Measurements from ENCODE around the gene PLXNA1. TPM values are rescaled to one million over a fixed set of nuclear protein-coding genes. Genes with fewer than 3 reads are reported as not detected.

Gene PLXNA1
- total and polyA plus RNA-seq, 9 donors: 22.6 to 51.5 (median 40.6) TPM

DNA sequence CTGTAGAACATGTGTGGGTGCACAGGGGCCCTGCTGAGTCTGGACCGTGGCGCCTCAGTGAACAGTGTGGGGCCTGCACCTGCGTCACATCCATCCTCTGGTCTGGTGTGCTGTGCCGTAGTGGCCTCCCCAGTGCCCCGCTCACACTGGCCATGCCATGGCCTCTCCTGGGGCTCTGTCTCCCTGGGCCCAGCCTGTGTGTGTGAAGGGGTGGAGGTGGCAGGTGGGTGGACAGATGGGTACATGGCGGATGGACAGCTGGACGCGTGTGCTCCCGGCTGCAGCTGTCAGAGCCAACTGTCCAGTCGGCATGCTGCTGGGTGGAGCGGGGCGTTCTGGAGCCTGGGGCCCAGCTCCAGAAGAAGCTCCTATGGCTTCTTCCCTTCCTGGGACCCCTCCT lies 17.8 kb downstream of the PLXNA1 start:
- peaks cover 86% of the 10 kb centered on the region for H3K4me1 ChIP-seq (ENCODE audit: control insufficient read depth, insufficient read depth, low read length)
- 75% methylated on average over 8 of the region's 12 CpGs for WGBS (ENCODE audit: insufficient coverage)
- no peaks in the 10 kb centered on the region for H3K9me3 ChIP-seq (replicated peaks; ENCODE audit: control insufficient read depth, low read depth, low read length)
- H3K27ac ChIP-seq (ENCODE audit: low read length): peak overlapping the region; percentile 35
- no peaks in the 10 kb centered on the region for H3K27me3 ChIP-seq (ENCODE audit: control insufficient read depth, insufficient read depth, low read length)
- peaks cover 21% of the 10 kb centered on the region for H3K36me3 ChIP-seq (ENCODE audit: control insufficient read depth, insufficient read depth, low read length)
- DNase-seq: peak; percentile 76
- no peak overlapping the region for H3K4me3 ChIP-seq (ENCODE audit: low read length)

DNA sequence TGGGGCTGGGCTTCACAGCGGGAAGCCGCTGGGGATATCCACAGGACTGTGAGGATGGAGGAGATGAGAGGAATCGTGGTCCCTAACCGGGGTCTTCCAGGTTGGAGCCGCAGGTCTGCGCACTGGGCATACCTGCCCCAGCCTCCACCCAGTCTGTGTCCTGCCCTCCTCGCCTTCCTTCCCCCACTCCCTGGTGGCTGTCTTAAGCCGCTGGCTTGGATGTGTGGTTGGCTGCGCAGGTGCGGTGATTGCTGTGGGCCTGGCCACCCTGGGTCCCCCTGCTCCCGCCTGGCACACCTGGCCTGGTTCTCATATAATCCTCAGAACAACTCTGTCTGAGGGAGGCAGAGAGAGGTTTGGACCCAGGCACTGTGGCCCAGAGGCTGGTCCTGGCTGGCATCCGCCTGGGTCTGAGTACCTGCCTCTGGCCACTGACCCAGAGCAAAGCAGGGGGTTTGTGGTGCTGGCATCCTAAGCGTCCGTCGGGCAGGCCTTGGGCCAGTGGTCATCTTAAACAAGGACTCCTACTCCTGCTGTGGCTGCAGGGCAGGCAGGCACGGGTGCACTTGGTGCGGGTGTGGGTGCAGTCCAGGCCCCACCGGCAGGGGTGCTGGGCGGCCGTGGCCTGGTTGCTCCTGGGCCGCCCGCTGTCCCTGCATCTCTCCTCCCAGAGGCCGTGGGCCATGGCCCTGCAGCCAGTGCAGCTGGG lies 18.7 kb downstream of the PLXNA1 start:
- Histone ChIP-seq H3K9me3 (replicated peaks; ENCODE audit: control insufficient read depth, low read depth, low read length) (no peaks in the 10 kb centered on the region), H3K36me3 (ENCODE audit: control insufficient read depth, insufficient read depth, low read length) (peaks cover 26% of the 10 kb centered on the region), H3K27me3 (ENCODE audit: control insufficient read depth, insufficient read depth, low read length) (no peaks in the 10 kb centered on the region), H3K4me3 (ENCODE audit: low read length) (no peak overlapping the region), H3K4me1 (ENCODE audit: control insufficient read depth, insufficient read depth, low read length) (peaks cover 77% of the 10 kb centered on the region), H3K27ac (ENCODE audit: low read length) (peak overlapping the region; percentile 42)
- DNase-seq: no peak
- WGBS (ENCODE audit: insufficient coverage): 46% methylated on average over 17 of the region's 23 CpGs

GRCh38 chr3:127002195-127003174 lies 19.6 kb downstream of the PLXNA1 start:
- DNase-seq: peak; percentile 92
- Histone ChIP-seq H3K27me3 (ENCODE audit: control insufficient read depth, insufficient read depth, low read length) (no peaks in the 10 kb centered on the region), H3K36me3 (ENCODE audit: control insufficient read depth, insufficient read depth, low read length) (peaks cover 27% of the 10 kb centered on the region), H3K9me3 (replicated peaks; ENCODE audit: control insufficient read depth, low read depth, low read length) (no peaks in the 10 kb centered on the region), H3K4me3 (ENCODE audit: low read length) (no peak overlapping the region), H3K27ac (ENCODE audit: low read length) (peak overlapping the region; percentile 67), H3K4me1 (ENCODE audit: control insufficient read depth, insufficient read depth, low read length) (peaks cover 71% of the 10 kb centered on the region)
- WGBS (ENCODE audit: insufficient coverage): 38% methylated on average over 8 of the region's 26 CpGs

GRCh38 chr3:127003175-127003555 lies 20.2 kb downstream of the PLXNA1 start:
- Histone ChIP-seq H3K4me1 (ENCODE audit: control insufficient read depth, insufficient read depth, low read length) (peaks cover 65% of the 10 kb centered on the region), H3K4me3 (ENCODE audit: low read length) (no peak overlapping the region), H3K27ac (ENCODE audit: low read length) (no peak overlapping the region), H3K9me3 (replicated peaks; ENCODE audit: control insufficient read depth, low read depth, low read length) (no peaks in the 10 kb centered on the region), H3K36me3 (ENCODE audit: control insufficient read depth, insufficient read depth, low read length) (peaks cover 26% of the 10 kb centered on the region), H3K27me3 (ENCODE audit: control insufficient read depth, insufficient read depth, low read length) (no peaks in the 10 kb centered on the region)
- WGBS (ENCODE audit: insufficient coverage): 85% methylated on average over 9 of the region's 12 CpGs
- no peak for DNase-seq

GRCh38 chr3:127003601-127004280 lies 20.8 kb downstream of the PLXNA1 start:
- 63% methylated on average over 3 of the region's 7 CpGs for WGBS (ENCODE audit: insufficient coverage)
- no peak for DNase-seq
- H3K4me1 ChIP-seq (ENCODE audit: control insufficient read depth, insufficient read depth, low read length): peaks cover 63% of the 10 kb centered on the region
- no peak overlapping the region for H3K4me3 ChIP-seq (ENCODE audit: low read length)
- H3K27me3 ChIP-seq (ENCODE audit: control insufficient read depth, insufficient read depth, low read length): no peaks in the 10 kb centered on the region
- H3K9me3 ChIP-seq (replicated peaks; ENCODE audit: control insufficient read depth, low read depth, low read length): no peaks in the 10 kb centered on the region
- H3K36me3 ChIP-seq (ENCODE audit: control insufficient read depth, insufficient read depth, low read length): peaks cover 31% of the 10 kb centered on the region
- no peak overlapping the region for H3K27ac ChIP-seq (ENCODE audit: low read length)

DNA sequence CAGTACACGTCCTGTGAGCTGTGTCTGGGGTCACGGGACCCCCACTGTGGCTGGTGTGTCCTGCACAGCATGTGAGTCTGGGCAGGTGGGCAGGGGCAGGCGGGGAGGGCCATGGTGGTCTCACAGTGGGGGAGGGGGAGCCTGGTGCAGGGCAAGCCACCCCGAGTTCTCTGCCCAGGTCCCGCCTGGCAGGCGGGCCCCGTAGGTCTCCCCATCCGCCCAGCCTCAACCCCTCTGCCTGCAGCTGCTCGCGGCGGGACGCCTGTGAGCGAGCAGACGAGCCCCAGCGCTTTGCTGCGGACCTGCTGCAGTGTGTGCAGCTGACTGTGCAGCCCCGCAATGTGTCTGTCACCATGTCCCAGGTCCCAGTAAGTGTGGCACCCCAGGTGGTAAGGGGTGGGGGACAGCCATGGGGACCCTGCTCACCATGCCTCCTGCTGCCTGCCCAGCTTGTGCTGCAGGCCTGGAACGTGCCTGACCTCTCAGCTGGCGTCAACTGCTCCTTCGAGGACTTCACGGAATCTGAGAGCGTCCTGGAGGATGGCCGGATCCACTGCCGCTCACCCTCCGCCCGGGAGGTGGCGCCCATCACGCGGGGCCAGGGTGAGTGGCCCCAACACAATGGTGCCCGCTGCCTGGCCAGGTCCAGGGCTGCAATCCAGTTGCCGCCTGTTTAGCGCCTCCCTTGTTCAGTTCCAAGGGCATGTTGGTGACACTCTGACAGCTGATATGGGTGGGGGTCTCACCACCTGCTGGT lies 21.9 kb downstream of the PLXNA1 start:
- Histone ChIP-seq H3K27ac (ENCODE audit: low read length) (no peak overlapping the region), H3K4me3 (ENCODE audit: low read length) (no peak overlapping the region), H3K27me3 (ENCODE audit: control insufficient read depth, insufficient read depth, low read length) (no peaks in the 10 kb centered on the region), H3K36me3 (ENCODE audit: control insufficient read depth, insufficient read depth, low read length) (peaks cover 32% of the 10 kb centered on the region), H3K4me1 (ENCODE audit: control insufficient read depth, insufficient read depth, low read length) (peaks cover 57% of the 10 kb centered on the region), H3K9me3 (replicated peaks; ENCODE audit: control insufficient read depth, low read depth, low read length) (no peaks in the 10 kb centered on the region)
- DNase-seq: no peak
- 88% methylated on average over 24 of the region's 32 CpGs for WGBS (ENCODE audit: insufficient coverage)

DNA sequence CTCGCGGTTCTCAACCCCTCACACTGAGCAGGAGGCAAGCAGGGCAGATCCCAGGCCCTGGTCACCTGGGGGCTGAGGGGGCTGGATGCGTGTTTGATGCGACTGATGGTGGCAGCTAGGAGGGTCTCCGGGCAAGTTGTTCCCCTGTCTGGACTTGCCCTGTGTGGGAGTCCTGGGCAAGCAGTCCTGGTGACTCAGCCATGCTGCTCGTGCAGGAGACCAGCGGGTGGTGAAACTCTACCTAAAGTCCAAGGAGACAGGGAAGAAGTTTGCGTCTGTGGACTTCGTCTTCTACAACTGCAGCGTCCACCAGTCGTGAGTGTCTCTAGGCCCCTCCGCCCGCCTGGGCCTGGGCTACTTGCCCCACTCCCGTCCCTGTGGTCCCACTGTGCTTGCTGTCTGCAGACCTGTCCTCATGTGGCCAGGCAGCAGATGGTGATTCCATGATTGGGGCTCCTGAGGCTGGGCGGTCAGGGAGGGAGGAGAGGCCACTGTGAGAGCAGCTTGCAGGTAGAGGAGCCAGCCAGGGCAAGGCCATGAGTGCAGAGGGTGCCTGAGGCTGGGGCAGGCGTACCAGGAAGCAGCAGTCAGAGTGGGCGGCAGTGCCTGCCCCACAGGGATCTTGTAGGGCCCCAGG lies 23.1 kb downstream of the PLXNA1 start:
- 89% methylated on average over 15 of the region's 17 CpGs for WGBS (ENCODE audit: insufficient coverage)
- H3K27me3 ChIP-seq (ENCODE audit: control insufficient read depth, insufficient read depth, low read length): no peaks in the 10 kb centered on the region
- peaks cover 49% of the 10 kb centered on the region for H3K4me1 ChIP-seq (ENCODE audit: control insufficient read depth, insufficient read depth, low read length)
- DNase-seq: no peak
- no peak overlapping the region for H3K4me3 ChIP-seq (ENCODE audit: low read length)
- H3K9me3 ChIP-seq (replicated peaks; ENCODE audit: control insufficient read depth, low read depth, low read length): no peaks in the 10 kb centered on the region
- H3K27ac ChIP-seq (ENCODE audit: low read length): no peak overlapping the region
- peaks cover 32% of the 10 kb centered on the region for H3K36me3 ChIP-seq (ENCODE audit: control insufficient read depth, insufficient read depth, low read length)

DNA sequence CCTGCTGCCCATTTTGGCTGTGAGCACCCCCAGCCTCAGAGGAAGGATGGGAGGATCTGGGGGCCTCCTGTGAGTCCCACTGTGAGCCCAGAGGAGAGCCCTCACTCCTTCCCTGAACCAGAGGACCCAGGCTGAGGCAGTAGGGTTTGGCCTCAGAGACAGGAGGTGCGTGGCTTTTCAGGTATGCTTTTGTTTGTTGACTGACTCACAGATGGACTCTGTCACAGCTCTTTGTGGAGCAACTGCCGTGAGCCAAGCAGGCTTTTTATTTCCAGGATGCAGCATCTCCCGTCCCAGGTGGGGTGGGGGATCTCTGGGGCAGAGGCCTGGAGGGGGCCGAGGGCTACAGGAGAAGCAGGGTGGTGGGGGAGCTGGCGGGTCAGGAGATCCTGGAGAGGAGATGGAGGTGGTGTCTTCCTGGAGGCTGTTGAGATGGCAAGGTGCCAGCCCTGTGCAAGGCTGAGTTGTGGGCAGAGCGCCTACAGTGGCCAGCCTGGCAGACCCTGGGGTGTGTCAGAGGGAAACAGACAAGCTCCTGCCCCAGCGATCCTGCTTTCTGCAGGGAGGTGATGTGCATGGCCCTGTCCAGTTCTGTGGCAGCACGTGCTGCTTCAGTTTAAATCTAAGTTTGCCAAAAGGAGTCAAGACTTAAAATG lies 24.0 kb downstream of the PLXNA1 start:
- no peaks in the 10 kb centered on the region for H3K9me3 ChIP-seq (replicated peaks; ENCODE audit: control insufficient read depth, low read depth, low read length)
- no peak overlapping the region for H3K27ac ChIP-seq (ENCODE audit: low read length)
- H3K4me3 ChIP-seq (ENCODE audit: low read length): no peak overlapping the region
- no peaks in the 10 kb centered on the region for H3K27me3 ChIP-seq (ENCODE audit: control insufficient read depth, insufficient read depth, low read length)
- WGBS (ENCODE audit: insufficient coverage): 87% methylated on average over 8 of the region's 8 CpGs
- H3K36me3 ChIP-seq (ENCODE audit: control insufficient read depth, insufficient read depth, low read length): peaks cover 38% of the 10 kb centered on the region
- no peak for DNase-seq
- peaks cover 45% of the 10 kb centered on the region for H3K4me1 ChIP-seq (ENCODE audit: control insufficient read depth, insufficient read depth, low read length)

DNA sequence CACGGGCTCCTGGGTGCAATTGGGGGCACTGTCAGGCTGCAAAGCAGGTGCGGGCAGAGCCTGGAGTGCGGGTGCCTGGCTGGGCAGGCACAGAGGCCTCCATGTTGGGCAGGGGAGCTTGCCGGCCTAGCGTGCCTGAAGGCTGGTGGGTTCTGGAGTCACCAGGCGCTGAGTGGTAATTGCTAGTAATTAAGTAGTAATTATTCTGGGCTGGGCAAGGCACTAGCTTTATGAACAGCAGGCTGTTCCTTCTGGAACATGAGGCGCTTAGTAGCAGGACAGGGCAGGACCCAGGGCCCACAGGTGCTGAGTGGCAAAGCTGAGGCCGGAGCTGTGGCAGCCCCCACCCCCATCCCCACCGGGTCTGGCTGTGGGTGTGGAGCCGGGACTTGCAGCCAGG lies 25.3 kb downstream of the PLXNA1 start:
- Histone ChIP-seq H3K27me3 (ENCODE audit: control insufficient read depth, insufficient read depth, low read length) (no peaks in the 10 kb centered on the region), H3K9me3 (replicated peaks; ENCODE audit: control insufficient read depth, low read depth, low read length) (no peaks in the 10 kb centered on the region), H3K4me3 (ENCODE audit: low read length) (no peak overlapping the region), H3K36me3 (ENCODE audit: control insufficient read depth, insufficient read depth, low read length) (peaks cover 48% of the 10 kb centered on the region), H3K27ac (ENCODE audit: low read length) (no peak overlapping the region), H3K4me1 (ENCODE audit: control insufficient read depth, insufficient read depth, low read length) (peaks cover 32% of the 10 kb centered on the region)
- DNase-seq: no peak
- 63% methylated on average over 8 of the region's 10 CpGs for WGBS (ENCODE audit: insufficient coverage)
